Activated CD8-positive, alpha-beta memory T cell treated with anti-CD3 and anti-CD28 coated beads, Interleukin-2, amount 50 U/mL, for 1 hour (primary cell): ENCODE data around the gene CD81.

ENCODE experiments used
- DNase-seq: peaks from one replicate; pipeline ENCODE4 v3.0.0-alpha.2; 2020; ENCODE audit errors: extremely low read depth

The CD81 gene

GRCh38 chr11:2436521-2437031, 59.5 kb downstream of the CD81 start:
- no peak for DNase-seq

GRCh38 chr11:2437516-2437915, 60.4 kb downstream of the CD81 start:
- no peak for DNase-seq

GRCh38 chr11:2439820-2440219, 62.7 kb downstream of the CD81 start:
- DNase-seq, result no peak

GRCh38 chr11:2440646-2441045, 63.5 kb downstream of the CD81 start:
- DNase-seq, result no peak

- no peak for DNase-seq
Measured at GRCh38 chr11:2441171-2441570, 64.1 kb downstream of the CD81 start.

GRCh38 chr11:2442589-2442988, 65.5 kb downstream of the CD81 start:
- DNase-seq, result no peak

- no peak for DNase-seq
Measured at GRCh38 chr11:2443406-2443805, 66.3 kb downstream of the CD81 start.

GRCh38 chr11:2443881-2444820, 67.0 kb downstream of the CD81 start, which contains the start of gene TRPM5:
TSS of gene TRPM5 (minus strand) at chr11:2444514. CDS start at chr11:2423036, 21,478 bp downstream.
- DNase-seq, result peak; percentile 50

- no peak for DNase-seq
Measured at GRCh38 chr11:2444821-2445745, 68.0 kb downstream of the CD81 start, which contains the start of gene KCNQ1. TSS of gene KCNQ1 (plus strand) at chr11:2445008. CDS start at chr11:2445099, 91 bp downstream.

GRCh38 chr11:2445746-2446551, 68.8 kb downstream of the CD81 start:
- no peak for DNase-seq

GRCh38 chr11:2446590-2447252, 69.6 kb downstream of the CD81 start:
- DNase-seq, result no peak
